ENCODE data around the gene HNRNPU.
A peak's percentile ranks its signal among the peaks of the same experiment; 100 is the strongest.

HNRNPU gene

GRCh38 chr1:244869950-244870349, 5.6 kb upstream of the HNRNPU start:
- H2AK5ac ChIP-seq (ENCODE audit: low read length, severe bottlenecking), result no peak overlapping the region
- H3K14ac ChIP-seq (ENCODE audit: low read length in 2 of 2), result no peak overlapping the region
- no peak overlapping the region for H3K27ac ChIP-seq (ENCODE audit: low read length, poor library complexity, severe bottlenecking)
- H3K27me3 ChIP-seq (ENCODE audit: control insufficient read depth in 1 of 2, insufficient read depth in 1 of 2, low read length in 2 of 2), result no peaks in the 10 kb centered on the region
- no peak for DNase-seq
- no peak overlapping the region for H3K23ac ChIP-seq (ENCODE audit: low read length in 2 of 2)
- H2BK5ac ChIP-seq (ENCODE audit: low read depth, low read length, poor library complexity, severe bottlenecking), result no peak overlapping the region
- no peak overlapping the region for H2BK120ac ChIP-seq (ENCODE audit: low read depth, low read length)
- WGBS, result 95% methylated on average over 3 of the region's 4 CpGs
- no peak overlapping the region for H3K4me2 ChIP-seq (ENCODE audit: low read length, poor library complexity, severe bottlenecking)
- no peaks in the 10 kb centered on the region for H3K79me1 ChIP-seq (replicated peaks; ENCODE audit: low read length, poor library complexity, severe bottlenecking)
- no peak overlapping the region for H3K9ac ChIP-seq (ENCODE audit: low read length)
- H2BK15ac ChIP-seq (ENCODE audit: low read depth, poor library complexity, severe bottlenecking), result no peak overlapping the region
- H3K9me3 ChIP-seq (ENCODE audit: control insufficient read depth, low read length), result no peaks in the 10 kb centered on the region
- no peak overlapping the region for H2AFZ ChIP-seq (ENCODE audit: low read depth, low read length)
- no peaks in the 10 kb centered on the region for H3K36me3 ChIP-seq (ENCODE audit: control insufficient read depth in 1 of 2, insufficient read depth in 2 of 2, low read depth in 1 of 2, low read length in 2 of 2)
- no peak overlapping the region for H3K4ac ChIP-seq (ENCODE audit: low read depth in 1 of 2, low read length in 2 of 2)
- peaks cover 2% of the 10 kb centered on the region for H3K4me1 ChIP-seq (ENCODE audit: control insufficient read depth, insufficient read depth, low read depth, low read length)
- H3K18ac ChIP-seq (ENCODE audit: low read depth in 1 of 2, low read length in 2 of 2), result no peak overlapping the region
- H4K8ac ChIP-seq (ENCODE audit: low read length), result no peak overlapping the region
- H2BK12ac ChIP-seq (ENCODE audit: low read length in 2 of 2), result no peak overlapping the region
- no peak overlapping the region for H3K4me3 ChIP-seq (ENCODE audit: insufficient read depth in 1 of 2, low read depth in 1 of 2, low read length in 2 of 2)
- H4K91ac ChIP-seq (ENCODE audit: low read length), result no peak overlapping the region

- Histone ChIP-seq H2BK15ac (ENCODE audit: low read depth, poor library complexity, severe bottlenecking) (no peak overlapping the region), H3K27ac (ENCODE audit: low read length, poor library complexity, severe bottlenecking) (no peak overlapping the region), H2AK5ac (ENCODE audit: low read length, severe bottlenecking) (no peak overlapping the region), H2BK5ac (ENCODE audit: low read depth, low read length, poor library complexity, severe bottlenecking) (no peak overlapping the region), H3K18ac (ENCODE audit: low read depth in 1 of 2, low read length in 2 of 2) (no peak overlapping the region), H3K36me3 (ENCODE audit: control insufficient read depth in 1 of 2, insufficient read depth in 2 of 2, low read depth in 1 of 2, low read length in 2 of 2) (no peaks in the 10 kb centered on the region), H4K8ac (ENCODE audit: low read length) (no peak overlapping the region), H3K4ac (ENCODE audit: low read depth in 1 of 2, low read length in 2 of 2) (no peak overlapping the region), H3K79me1 (replicated peaks; ENCODE audit: low read length, poor library complexity, severe bottlenecking) (no peaks in the 10 kb centered on the region), H3K4me2 (ENCODE audit: low read length, poor library complexity, severe bottlenecking) (no peak overlapping the region), H3K23ac (ENCODE audit: low read length in 2 of 2) (no peak overlapping the region), H3K4me3 (ENCODE audit: insufficient read depth in 1 of 2, low read depth in 1 of 2, low read length in 2 of 2) (no peak overlapping the region), H4K91ac (ENCODE audit: low read length) (no peak overlapping the region), H3K9ac (ENCODE audit: low read length) (no peak overlapping the region), H2BK120ac (ENCODE audit: low read depth, low read length) (no peak overlapping the region), H3K14ac (ENCODE audit: low read length in 2 of 2) (no peak overlapping the region), H2BK12ac (ENCODE audit: low read length in 2 of 2) (no peak overlapping the region), H3K9me3 (ENCODE audit: control insufficient read depth, low read length) (no peaks in the 10 kb centered on the region), H3K27me3 (ENCODE audit: control insufficient read depth in 1 of 2, insufficient read depth in 1 of 2, low read length in 2 of 2) (no peaks in the 10 kb centered on the region), H2AFZ (ENCODE audit: low read depth, low read length) (no peak overlapping the region), H3K4me1 (ENCODE audit: control insufficient read depth, insufficient read depth, low read depth, low read length) (peaks cover 2% of the 10 kb centered on the region)
- no peak for DNase-seq
- 94% methylated on average over 12 of the region's 12 CpGs for WGBS
Measured at GRCh38 chr1:244869364-244869827, 5.1 kb upstream of the HNRNPU start.

- Histone ChIP-seq H2BK15ac (ENCODE audit: low read depth, poor library complexity, severe bottlenecking) (no peak overlapping the region), H3K23ac (ENCODE audit: low read length in 2 of 2) (no peak overlapping the region), H3K79me1 (replicated peaks; ENCODE audit: low read length, poor library complexity, severe bottlenecking) (no peaks in the 10 kb centered on the region), H2AFZ (ENCODE audit: low read depth, low read length) (no peak overlapping the region), H3K9me3 (ENCODE audit: control insufficient read depth, low read length) (no peaks in the 10 kb centered on the region), H2BK12ac (ENCODE audit: low read length in 2 of 2) (no peak overlapping the region), H3K4me2 (ENCODE audit: low read length, poor library complexity, severe bottlenecking) (no peak overlapping the region), H4K8ac (ENCODE audit: low read length) (no peak overlapping the region), H2BK120ac (ENCODE audit: low read depth, low read length) (no peak overlapping the region), H3K36me3 (ENCODE audit: control insufficient read depth in 1 of 2, insufficient read depth in 2 of 2, low read depth in 1 of 2, low read length in 2 of 2) (peaks cover 0 to under 1% of the 10 kb centered on the region in 2 experiments), H3K4ac (ENCODE audit: low read depth in 1 of 2, low read length in 2 of 2) (no peak overlapping the region), H3K27me3 (ENCODE audit: control insufficient read depth in 1 of 2, insufficient read depth in 1 of 2, low read length in 2 of 2) (no peaks in the 10 kb centered on the region), H2AK5ac (ENCODE audit: low read length, severe bottlenecking) (no peak overlapping the region), H3K18ac (ENCODE audit: low read depth in 1 of 2, low read length in 2 of 2) (no peak overlapping the region), H3K9ac (ENCODE audit: low read length) (no peak overlapping the region), H3K4me3 (ENCODE audit: insufficient read depth in 1 of 2, low read depth in 1 of 2, low read length in 2 of 2) (no peak overlapping the region), H4K91ac (ENCODE audit: low read length) (no peak overlapping the region), H3K27ac (ENCODE audit: low read length, poor library complexity, severe bottlenecking) (no peak overlapping the region), H3K14ac (ENCODE audit: low read length in 2 of 2) (peak overlapping the region in 1 of 2 experiments; percentile 20), H3K4me1 (ENCODE audit: control insufficient read depth, insufficient read depth, low read depth, low read length) (peaks cover 2% of the 10 kb centered on the region), H2BK5ac (ENCODE audit: low read depth, low read length, poor library complexity, severe bottlenecking) (no peak overlapping the region)
- 94% methylated on average over 17 of the region's 23 CpGs for WGBS
- DNase-seq, result no peak
Measured at GRCh38 chr1:244868484-244869363, 4.4 kb upstream of the HNRNPU start.

GRCh38 chr1:244866355-244866754, 2.0 kb upstream of the HNRNPU start:
- no peak overlapping the region for H2BK12ac ChIP-seq (ENCODE audit: low read length in 2 of 2)
- H2BK15ac ChIP-seq (ENCODE audit: low read depth, poor library complexity, severe bottlenecking), result no peak overlapping the region
- no peaks in the 10 kb centered on the region for H3K9me3 ChIP-seq (ENCODE audit: control insufficient read depth, low read length)
- H3K4ac ChIP-seq (ENCODE audit: low read depth in 1 of 2, low read length in 2 of 2), result no peak overlapping the region
- H3K4me1 ChIP-seq (ENCODE audit: control insufficient read depth, insufficient read depth, low read depth, low read length), result peaks cover 2% of the 10 kb centered on the region
- H3K23ac ChIP-seq (ENCODE audit: low read length in 2 of 2), result no peak overlapping the region
- DNase-seq, result no peak
- H3K27me3 ChIP-seq (ENCODE audit: control insufficient read depth in 1 of 2, insufficient read depth in 1 of 2, low read length in 2 of 2), result no peaks in the 10 kb centered on the region
- H3K9ac ChIP-seq (ENCODE audit: low read length), result peak overlapping the region; percentile 100
- H3K79me1 ChIP-seq (replicated peaks; ENCODE audit: low read length, poor library complexity, severe bottlenecking), result no peaks in the 10 kb centered on the region
- H3K4me3 ChIP-seq (ENCODE audit: insufficient read depth in 1 of 2, low read depth in 1 of 2, low read length in 2 of 2), result no peak overlapping the region
- no peak overlapping the region for H2AK5ac ChIP-seq (ENCODE audit: low read length, severe bottlenecking)
- H3K36me3 ChIP-seq (ENCODE audit: control insufficient read depth in 1 of 2, insufficient read depth in 2 of 2, low read depth in 1 of 2, low read length in 2 of 2), result peaks cover 5 to 11% of the 10 kb centered on the region in 2 experiments
- H2BK120ac ChIP-seq (ENCODE audit: low read depth, low read length), result no peak overlapping the region
- H3K14ac ChIP-seq (ENCODE audit: low read length in 2 of 2), result no peak overlapping the region
- no peak overlapping the region for H4K91ac ChIP-seq (ENCODE audit: low read length)
- 88% methylated on average over 1 of the region's 1 CpG for WGBS
- no peak overlapping the region for H2BK5ac ChIP-seq (ENCODE audit: low read depth, low read length, poor library complexity, severe bottlenecking)
- no peak overlapping the region for H3K27ac ChIP-seq (ENCODE audit: low read length, poor library complexity, severe bottlenecking)
- no peak overlapping the region for H3K4me2 ChIP-seq (ENCODE audit: low read length, poor library complexity, severe bottlenecking)
- H2AFZ ChIP-seq (ENCODE audit: low read depth, low read length), result no peak overlapping the region
- H3K18ac ChIP-seq (ENCODE audit: low read depth in 1 of 2, low read length in 2 of 2), result no peak overlapping the region
- no peak overlapping the region for H4K8ac ChIP-seq (ENCODE audit: low read length)

Measured in mesenchymal stem cell (in vitro differentiated cells and primary cell).